HepG2 (cell line): ENCODE data around the gene SMARCA2. TPM values are rescaled to one million over a fixed set of nuclear protein-coding genes. Genes with fewer than 3 reads are reported as not detected.

ENCODE experiments used
- HOXA5 ChIP-seq: sonication (generic); formaldehyde crosslinking; IDR thresholded peaks from 2 replicates; pipeline ENCODE4 v1.4.0; 2020; ENCODE audit warnings: missing genetic modification reagents
- KDM3A ChIP-seq: IDR thresholded peaks from 2 replicates; pipeline ENCODE4 v1.6.1; 2018; ENCODE audit warnings: low read depth, missing compliant biosample characterization
- MAFF ChIP-seq: IDR thresholded peaks from 2 replicates; pipeline ENCODE4 v1.6.1; 2011; ENCODE audit warnings: low read depth, low read length, improper control_type of control experiment
- MXI1 ChIP-seq: IDR thresholded peaks from 3 replicates; pipeline ENCODE4 v1.6.1; 2012; ENCODE audit warnings: low read depth, low read length, inconsistent platforms, borderline replicate concordance
- PCBP1 ChIP-seq: fragments of 200-400 bp; formaldehyde crosslinking; IDR thresholded peaks from 2 replicates; pipeline ENCODE4 v1.6.1; 2017; ENCODE audit warnings: mild to moderate bottlenecking, low read depth, low read length, borderline replicate concordance
- PHF8 ChIP-seq: sonication (generic); formaldehyde crosslinking; IDR thresholded peaks from 2 replicates; pipeline ENCODE4 v1.5.0; 2020; ENCODE audit warnings: missing genetic modification reagents
- ZEB1 ChIP-seq: IDR thresholded peaks from 2 replicates; pipeline ENCODE4 v1.6.1; 2012; ENCODE audit warnings: mild to moderate bottlenecking, low read depth, inconsistent platforms; ENCODE audit not compliant: insufficient replicate concordance
- ZFP37 ChIP-seq: sonication (generic); formaldehyde crosslinking; IDR thresholded peaks from 2 replicates; pipeline ENCODE4 v1.4.0; 2020; ENCODE audit warnings: missing genetic modification reagents, borderline replicate concordance
- ZFX ChIP-seq: sonication (generic); formaldehyde crosslinking; IDR thresholded peaks from 2 replicates; pipeline ENCODE4 v1.4.0; 2020; ENCODE audit warnings: mild to moderate bottlenecking, low read depth, missing genetic modification reagents, moderate library complexity
- ZNF143 ChIP-seq: sonication (generic); formaldehyde crosslinking; IDR thresholded peaks from 2 replicates; pipeline ENCODE4 v1.4.0; 2020; ENCODE audit warnings: missing genetic modification reagents
- ZNF20 ChIP-seq: sonication (generic); formaldehyde crosslinking; IDR thresholded peaks from 2 replicates; pipeline ENCODE4 v1.4.0; 2020; ENCODE audit warnings: mild to moderate bottlenecking, moderate library complexity, missing genetic modification reagents
- ZNF367 ChIP-seq: sonication (generic); formaldehyde crosslinking; IDR thresholded peaks from 2 replicates; pipeline ENCODE4 v1.4.0; 2020; ENCODE audit warnings: missing genetic modification reagents, borderline replicate concordance
- polyA plus RNA-seq, 8 experiments: library from polyadenylated mRNA; depleted of rRNA in 3 of 8; stranded (reverse) in 7 of 8; unstranded in 1 of 8; fragments of >200 nt; fragmentation: Illumina TruSeq in 4 of 8; extraction: Trizol in 4 of 8; gene quantifications; 2 replicates each; pipeline versions ENCODE4 v1.2.1 to v1.2.3, GENCODE V29; 2011 to 2016; ENCODE audit warnings: low read depth in 4 of 8, missing spikeins in 1 of 8, mixed read lengths in 1 of 8; ENCODE audit not compliant: insufficient read depth in 1 of 8
- total RNA-seq, 5 experiments: library from RNA; depleted of rRNA; stranded (reverse); fragments of >200 nt; fragmentation: Illumina TruSeq; extraction: Trizol; gene quantifications; 2 replicates each; pipeline ENCODE4 v1.2.3, GENCODE V29; 2016; ENCODE audit warnings: low read depth in 1 of 5
- TF ChIP-seq, protein P1 (sequence below): sonication (generic); formaldehyde crosslinking; IDR thresholded peaks from 2 replicates; pipeline ENCODE4 v1.5.0; 2020; ENCODE audit warnings: mild to moderate bottlenecking, missing genetic modification reagents, borderline replicate concordance
- TF ChIP-seq, protein P2 (sequence below): sonication (generic); formaldehyde crosslinking; IDR thresholded peaks from 2 replicates; pipeline ENCODE4 v1.8.0; 2022; ENCODE audit warnings: mild to moderate bottlenecking, missing genetic modification reagents, moderate library complexity
- TF ChIP-seq, protein P3 (sequence below): sonication (generic); formaldehyde crosslinking; IDR thresholded peaks from 2 replicates; pipeline ENCODE4 v1.4.0; 2020; ENCODE audit warnings: missing genetic modification reagents
- TF ChIP-seq, protein P4 (sequence below): IDR thresholded peaks from 2 replicates; pipeline ENCODE4 v1.6.1; 2018; ENCODE audit warnings: missing genetic modification reagents, mild to moderate bottlenecking, missing compliant biosample characterization

SMARCA2 gene
- total and polyA plus RNA-seq, 2 of the 13 experiments (the other 11 are each of a cell fraction or from before 2014, with no cell fraction given): 22.5 to 23.7 TPM

DNA sequence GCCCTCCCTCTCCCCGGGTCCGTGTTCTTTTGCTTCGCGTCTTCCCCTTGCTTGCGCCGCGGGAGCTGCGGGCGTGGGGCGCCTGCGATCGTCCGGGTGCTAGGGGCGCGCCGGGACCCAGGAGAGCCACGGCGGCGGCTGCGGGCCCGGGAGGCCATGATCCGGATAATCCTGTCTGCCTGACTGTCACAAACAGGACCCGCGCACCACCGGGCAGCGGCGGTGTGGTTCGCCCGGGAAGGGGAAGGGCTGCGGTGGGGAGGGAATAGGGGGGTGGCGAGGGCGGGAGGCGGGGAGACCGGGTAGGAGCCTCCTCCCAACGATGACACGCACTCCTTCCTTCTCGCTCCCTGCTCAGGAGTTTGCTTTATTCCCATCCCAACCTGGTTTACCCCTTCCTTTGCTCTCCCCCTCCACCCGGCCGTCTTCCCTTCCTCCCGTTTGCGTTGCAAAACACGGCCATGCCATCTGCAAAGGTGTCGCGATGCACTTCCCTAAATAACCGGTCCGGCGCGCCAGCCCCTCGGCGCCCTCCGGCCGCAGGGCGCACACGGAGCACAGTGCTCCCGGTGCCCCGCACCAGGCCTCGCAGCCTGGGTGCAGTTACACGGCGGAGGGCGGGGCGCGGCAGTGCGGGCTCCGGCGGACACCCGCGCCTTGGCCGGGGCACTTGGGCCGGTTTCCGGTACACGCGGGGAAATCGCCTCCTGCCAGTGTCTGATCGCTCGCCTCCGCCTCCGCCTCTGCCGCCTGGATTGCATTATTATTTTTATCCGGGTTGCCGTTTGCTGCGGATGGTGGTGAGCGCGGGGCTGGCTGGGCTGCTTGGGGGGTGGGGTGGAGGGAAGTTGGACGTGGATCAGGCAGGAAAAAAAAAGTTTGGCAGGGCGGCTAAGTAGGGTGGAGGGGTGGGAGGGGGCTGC, 1.5 kb downstream of the SMARCA2 start (continued):
- TF ChIP-seq, protein P1, sequence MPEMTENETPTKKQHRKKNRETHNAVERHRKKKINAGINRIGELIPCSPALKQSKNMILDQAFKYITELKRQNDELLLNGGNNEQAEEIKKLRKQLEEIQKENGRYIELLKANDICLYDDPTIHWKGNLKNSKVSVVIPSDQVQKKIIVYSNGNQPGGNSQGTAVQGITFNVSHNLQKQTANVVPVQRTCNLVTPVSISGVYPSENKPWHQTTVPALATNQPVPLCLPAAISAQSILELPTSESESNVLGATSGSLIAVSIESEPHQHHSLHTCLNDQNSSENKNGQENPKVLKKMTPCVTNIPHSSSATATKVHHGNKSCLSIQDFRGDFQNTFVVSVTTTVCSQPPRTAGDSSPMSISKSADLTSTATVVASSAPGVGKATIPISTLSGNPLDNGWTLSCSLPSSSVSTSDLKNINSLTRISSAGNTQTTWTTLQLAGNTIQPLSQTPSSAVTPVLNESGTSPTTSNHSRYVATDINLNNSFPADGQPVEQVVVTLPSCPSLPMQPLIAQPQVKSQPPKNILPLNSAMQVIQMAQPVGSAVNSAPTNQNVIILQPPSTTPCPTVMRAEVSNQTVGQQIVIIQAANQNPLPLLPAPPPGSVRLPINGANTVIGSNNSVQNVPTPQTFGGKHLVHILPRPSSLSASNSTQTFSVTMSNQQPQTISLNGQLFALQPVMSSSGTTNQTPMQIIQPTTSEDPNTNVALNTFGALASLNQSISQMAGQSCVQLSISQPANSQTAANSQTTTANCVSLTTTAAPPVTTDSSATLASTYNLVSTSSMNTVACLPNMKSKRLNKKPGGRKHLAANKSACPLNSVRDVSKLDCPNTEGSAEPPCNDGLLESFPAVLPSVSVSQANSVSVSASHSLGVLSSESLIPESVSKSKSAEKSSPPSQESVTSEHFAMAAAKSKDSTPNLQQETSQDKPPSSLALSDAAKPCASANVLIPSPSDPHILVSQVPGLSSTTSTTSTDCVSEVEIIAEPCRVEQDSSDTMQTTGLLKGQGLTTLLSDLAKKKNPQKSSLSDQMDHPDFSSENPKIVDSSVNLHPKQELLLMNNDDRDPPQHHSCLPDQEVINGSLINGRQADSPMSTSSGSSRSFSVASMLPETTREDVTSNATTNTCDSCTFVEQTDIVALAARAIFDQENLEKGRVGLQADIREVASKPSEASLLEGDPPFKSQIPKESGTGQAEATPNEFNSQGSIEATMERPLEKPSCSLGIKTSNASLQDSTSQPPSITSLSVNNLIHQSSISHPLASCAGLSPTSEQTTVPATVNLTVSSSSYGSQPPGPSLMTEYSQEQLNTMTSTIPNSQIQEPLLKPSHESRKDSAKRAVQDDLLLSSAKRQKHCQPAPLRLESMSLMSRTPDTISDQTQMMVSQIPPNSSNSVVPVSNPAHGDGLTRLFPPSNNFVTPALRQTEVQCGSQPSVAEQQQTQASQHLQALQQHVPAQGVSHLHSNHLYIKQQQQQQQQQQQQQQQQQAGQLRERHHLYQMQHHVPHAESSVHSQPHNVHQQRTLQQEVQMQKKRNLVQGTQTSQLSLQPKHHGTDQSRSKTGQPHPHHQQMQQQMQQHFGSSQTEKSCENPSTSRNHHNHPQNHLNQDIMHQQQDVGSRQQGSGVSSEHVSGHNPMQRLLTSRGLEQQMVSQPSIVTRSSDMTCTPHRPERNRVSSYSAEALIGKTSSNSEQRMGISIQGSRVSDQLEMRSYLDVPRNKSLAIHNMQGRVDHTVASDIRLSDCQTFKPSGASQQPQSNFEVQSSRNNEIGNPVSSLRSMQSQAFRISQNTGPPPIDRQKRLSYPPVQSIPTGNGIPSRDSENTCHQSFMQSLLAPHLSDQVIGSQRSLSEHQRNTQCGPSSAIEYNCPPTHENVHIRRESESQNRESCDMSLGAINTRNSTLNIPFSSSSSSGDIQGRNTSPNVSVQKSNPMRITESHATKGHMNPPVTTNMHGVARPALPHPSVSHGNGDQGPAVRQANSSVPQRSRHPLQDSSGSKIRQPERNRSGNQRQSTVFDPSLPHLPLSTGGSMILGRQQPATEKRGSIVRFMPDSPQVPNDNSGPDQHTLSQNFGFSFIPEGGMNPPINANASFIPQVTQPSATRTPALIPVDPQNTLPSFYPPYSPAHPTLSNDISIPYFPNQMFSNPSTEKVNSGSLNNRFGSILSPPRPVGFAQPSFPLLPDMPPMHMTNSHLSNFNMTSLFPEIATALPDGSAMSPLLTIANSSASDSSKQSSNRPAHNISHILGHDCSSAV (CRISPR knock-in tag): no peak
- TF ChIP-seq PHF8 (CRISPR knock-in tag) (peak; percentile 65; the same call in 1 of the 2 replicates), MAFF (no peak), ZFX (CRISPR knock-in tag) (peak; percentile 79), ZFP37 (CRISPR knock-in tag) (no peak), KDM3A (CRISPR knock-in tag) (no peak), HOXA5 (no peak), ZEB1 (no peak), MXI1 (0 out of 3 replicates have a peak, but pooled peaks have one; percentile 7), ZNF367 (no peak), PCBP1 (no peak), ZNF143 (CRISPR knock-in tag) (no peak), ZNF20 (CRISPR knock-in tag) (no peak)
- TF ChIP-seq, protein P2, sequence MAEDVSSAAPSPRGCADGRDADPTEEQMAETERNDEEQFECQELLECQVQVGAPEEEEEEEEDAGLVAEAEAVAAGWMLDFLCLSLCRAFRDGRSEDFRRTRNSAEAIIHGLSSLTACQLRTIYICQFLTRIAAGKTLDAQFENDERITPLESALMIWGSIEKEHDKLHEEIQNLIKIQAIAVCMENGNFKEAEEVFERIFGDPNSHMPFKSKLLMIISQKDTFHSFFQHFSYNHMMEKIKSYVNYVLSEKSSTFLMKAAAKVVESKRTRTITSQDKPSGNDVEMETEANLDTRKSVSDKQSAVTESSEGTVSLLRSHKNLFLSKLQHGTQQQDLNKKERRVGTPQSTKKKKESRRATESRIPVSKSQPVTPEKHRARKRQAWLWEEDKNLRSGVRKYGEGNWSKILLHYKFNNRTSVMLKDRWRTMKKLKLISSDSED (CRISPR knock-in tag): no peak
- TF ChIP-seq, protein P3, sequence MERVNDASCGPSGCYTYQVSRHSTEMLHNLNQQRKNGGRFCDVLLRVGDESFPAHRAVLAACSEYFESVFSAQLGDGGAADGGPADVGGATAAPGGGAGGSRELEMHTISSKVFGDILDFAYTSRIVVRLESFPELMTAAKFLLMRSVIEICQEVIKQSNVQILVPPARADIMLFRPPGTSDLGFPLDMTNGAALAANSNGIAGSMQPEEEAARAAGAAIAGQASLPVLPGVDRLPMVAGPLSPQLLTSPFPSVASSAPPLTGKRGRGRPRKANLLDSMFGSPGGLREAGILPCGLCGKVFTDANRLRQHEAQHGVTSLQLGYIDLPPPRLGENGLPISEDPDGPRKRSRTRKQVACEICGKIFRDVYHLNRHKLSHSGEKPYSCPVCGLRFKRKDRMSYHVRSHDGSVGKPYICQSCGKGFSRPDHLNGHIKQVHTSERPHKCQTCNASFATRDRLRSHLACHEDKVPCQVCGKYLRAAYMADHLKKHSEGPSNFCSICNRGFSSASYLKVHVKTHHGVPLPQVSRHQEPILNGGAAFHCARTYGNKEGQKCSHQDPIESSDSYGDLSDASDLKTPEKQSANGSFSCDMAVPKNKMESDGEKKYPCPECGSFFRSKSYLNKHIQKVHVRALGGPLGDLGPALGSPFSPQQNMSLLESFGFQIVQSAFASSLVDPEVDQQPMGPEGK (CRISPR knock-in tag): peak; percentile 12; the same call in 1 of the 2 replicates
- TF ChIP-seq, protein P4, sequence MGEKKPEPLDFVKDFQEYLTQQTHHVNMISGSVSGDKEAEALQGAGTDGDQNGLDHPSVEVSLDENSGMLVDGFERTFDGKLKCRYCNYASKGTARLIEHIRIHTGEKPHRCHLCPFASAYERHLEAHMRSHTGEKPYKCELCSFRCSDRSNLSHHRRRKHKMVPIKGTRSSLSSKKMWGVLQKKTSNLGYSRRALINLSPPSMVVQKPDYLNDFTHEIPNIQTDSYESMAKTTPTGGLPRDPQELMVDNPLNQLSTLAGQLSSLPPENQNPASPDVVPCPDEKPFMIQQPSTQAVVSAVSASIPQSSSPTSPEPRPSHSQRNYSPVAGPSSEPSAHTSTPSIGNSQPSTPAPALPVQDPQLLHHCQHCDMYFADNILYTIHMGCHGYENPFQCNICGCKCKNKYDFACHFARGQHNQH (CRISPR knock-in tag): no peak
